HepG2 (cell line): ENCODE measurements around the gene ZNF384. TPM values are rescaled to one million over a fixed set of nuclear protein-coding genes. Genes with fewer than 3 reads are reported as not detected.

ENCODE experiments used
- ATAC-seq: fragments of 200-7000 bp; cut with Tn5 transposase; 3 replicates; pipeline ENCODE4 v1.9.1; 2020; ENCODE audit warnings: mild to moderate bottlenecking, moderate library complexity
- Bru-seq: library from RNA; stranded (reverse); fragments of 400-500 nt; gene quantifications from one replicate; lab custom pipeline; 2021; lab: Mats Ljungman, UMichigan
- BruChase-seq, 2 experiments: library from RNA; stranded (reverse); fragments of 400-500 nt; gene quantifications; one replicate each; lab custom pipeline; 2021; lab: Mats Ljungman, UMichigan
- BruUV-seq: library from RNA; stranded (reverse); fragments of 400-500 nt; replicated peaks from 2 replicates; lab custom pipeline; 2021; lab: Mats Ljungman, UMichigan
- CTCF ChIA-PET: fragments of 300-600 bp; formaldehyde crosslinking; extraction: SDS; loops from one replicate; lab custom pipeline; 2021; ENCODE audit warnings: low total read pairs, inconsistent platforms, low intra/inter-chr PET ratio; lab: Yijun Ruan, JAX
- POLR2A ChIA-PET: fragments of 350-600 bp; sonication (Branson Sonifier 250); formaldehyde crosslinking; loops from one replicate; lab custom pipeline; 2020; ENCODE audit warnings: antibody characterized with exemption, inconsistent platforms; lab: Yijun Ruan, JAX
- DNase-seq: peaks from one replicate; pipeline ENCODE4 v3.0.0-alpha.2; 2015; ENCODE audit warnings: low spot score
- FAIRE-seq: peaks from 3 replicates; lab custom pipeline; 2011; peaks lifted over from hg19 to GRCh38; lab: Jason Lieb, UNC
- H2AFZ ChIP-seq: one replicate; pipeline ENCODE4 v1.6.1; 2011; ENCODE audit warnings: low read length, inconsistent platforms
- H3K27ac ChIP-seq: fragments of 300-600 bp; 3 replicates; pipeline ENCODE4 v1.8.0; 2011; ENCODE audit warnings: mixed run types, mild to moderate bottlenecking, mixed read lengths, low read length, inconsistent platforms; ENCODE audit not compliant: insufficient read depth; ENCODE audit errors: extremely low read length
- H3K27me3 ChIP-seq, 2 experiments: fragments of 200-600 bp in 1 of 2; 2 replicates in 1 of 2; 3 replicates in 1 of 2; pipeline versions ENCODE4 v1.6.0 to v1.8.0; 2011; ENCODE audit warnings: low read length in 2 of 2, mild to moderate bottlenecking in 2 of 2, moderate library complexity in 2 of 2, inconsistent platforms in 1 of 2; ENCODE audit not compliant: insufficient read depth in 2 of 2, control insufficient read depth in 1 of 2
- H3K36me3 ChIP-seq, 2 experiments: fragments of 200-600 bp in 1 of 2; replicated peaks in 1 of 2; 2 replicates in 1 of 2; 3 replicates in 1 of 2; pipeline versions ENCODE4 v1.5.1 to v1.8.0; 2011; ENCODE audit warnings: low read length in 2 of 2, inconsistent platforms in 1 of 2; ENCODE audit not compliant: insufficient read depth in 2 of 2, control insufficient read depth in 1 of 2
- H3K4me1 ChIP-seq: 2 replicates; pipeline ENCODE4 v1.5.1; 2012; ENCODE audit warnings: low read length, inconsistent platforms; ENCODE audit not compliant: insufficient read depth
- H3K4me2 ChIP-seq: 2 replicates; pipeline ENCODE4 v1.6.0; 2011; ENCODE audit warnings: low read depth, low read length, inconsistent platforms
- H3K4me3 ChIP-seq, 3 experiments: fragments of 200-600 bp in 1 of 3; sonication (generic), shearing (Covaris generic) in 1 of 3; replicated peaks in 1 of 3; 2 replicates each; pipeline ENCODE4 v1.5.1; 2011 to 2016; ENCODE audit warnings: low read length in 3 of 3, inconsistent platforms in 2 of 3, low read depth in 2 of 3, mild to moderate bottlenecking in 2 of 3, control low read depth in 1 of 3, mixed read lengths in 1 of 3; ENCODE audit not compliant: insufficient read depth in 1 of 3
- H3K79me2 ChIP-seq: one replicate; pipeline ENCODE4 v1.6.1; 2011; ENCODE audit warnings: low read length, inconsistent platforms; ENCODE audit not compliant: insufficient read depth
- H3K9ac ChIP-seq: 2 replicates; pipeline ENCODE4 v1.6.0; 2011; ENCODE audit warnings: mild to moderate bottlenecking, low read depth, low read length, inconsistent platforms; ENCODE audit not compliant: insufficient read depth
- H3K9me3 ChIP-seq: 2 replicates; pipeline ENCODE4 v1.5.1; 2012; ENCODE audit warnings: mild to moderate bottlenecking, low read length
- H4K20me1 ChIP-seq: 2 replicates; pipeline ENCODE4 v1.6.0; 2011; ENCODE audit warnings: inconsistent platforms, mild to moderate bottlenecking, low read length, moderate library complexity; ENCODE audit not compliant: insufficient read depth
- CBX2 ChIP-seq, 2 experiments: fragments of 200-600 bp in 1 of 2; sonication (generic); formaldehyde crosslinking in 1 of 2; IDR thresholded peaks; 2 replicates each; pipeline versions ENCODE4 v1.7.0 to v1.8.1; 2018 to 2022; ENCODE audit warnings: low read depth in 2 of 2, low read length in 1 of 2, mild to moderate bottlenecking in 1 of 2, missing genetic modification reagents in 1 of 2
- MATR3 ChIP-seq: sonication (generic); formaldehyde crosslinking; IDR thresholded peaks from 2 replicates; pipeline ENCODE4 v1.4.0; 2020; ENCODE audit warnings: missing genetic modification reagents
- MBD4 ChIP-seq: IDR thresholded peaks from 2 replicates; pipeline ENCODE4 v1.6.1; 2012; ENCODE audit warnings: low read length, inconsistent platforms, borderline replicate concordance
- MYNN ChIP-seq: sonication (generic); formaldehyde crosslinking; IDR thresholded peaks from 2 replicates; pipeline ENCODE4 v1.4.0; 2020; ENCODE audit warnings: mild to moderate bottlenecking, low read depth, missing genetic modification reagents
- NCOA1 ChIP-seq: sonication (generic); formaldehyde crosslinking; IDR thresholded peaks from 2 replicates; pipeline ENCODE4 v1.9.0; 2021; ENCODE audit warnings: missing genetic modification reagents
- PHF8 ChIP-seq: sonication (generic); formaldehyde crosslinking; IDR thresholded peaks from 2 replicates; pipeline ENCODE4 v1.5.0; 2020; ENCODE audit warnings: missing genetic modification reagents
- SP2 ChIP-seq: sonication (generic); formaldehyde crosslinking; IDR thresholded peaks from 2 replicates; pipeline ENCODE4 v1.5.1; 2020; ENCODE audit warnings: mild to moderate bottlenecking, missing genetic modification reagents
- ZFY ChIP-seq: sonication (generic); formaldehyde crosslinking; IDR thresholded peaks from 2 replicates; pipeline ENCODE4 v1.4.0; 2020; ENCODE audit warnings: missing genetic modification reagents
- ZNF543 ChIP-seq: sonication (generic); formaldehyde crosslinking; IDR thresholded peaks from 2 replicates; pipeline ENCODE4 v1.4.0; 2020; ENCODE audit warnings: mild to moderate bottlenecking, missing genetic modification reagents
- ZNF878 ChIP-seq: sonication (generic); formaldehyde crosslinking; IDR thresholded peaks from 2 replicates; pipeline ENCODE4 v1.8.1; 2023; ENCODE audit warnings: mild to moderate bottlenecking, missing genetic modification reagents, moderate library complexity
- WGBS: methylation state at CpG from one replicate; pipeline ENCODE4 v1.1.6; 2017; ENCODE audit warnings: low lambda C conversion rate; 5-methylcytosine and 5-hydroxymethylcytosine counted together
- in situ Hi-C: cut with HindIII; loops from 2 replicates; pipeline ENCODE4 v1.10.0; 2017; ENCODE audit warnings: low pct_unique_long_range_greater_than_20kb; ENCODE audit not compliant: extremely low pct_ligation_motif_present
- intact Hi-C: fragments of 100-400 bp; cut with micrococcal nuclease; formaldehyde crosslinking; loops from one replicate; pipeline ENCODE4 v1.10.0; 2022; ENCODE audit not compliant: unreplicated experiment
- long read RNA-seq, 2 experiments: library from RNA in 1 of 2; library from polyadenylated mRNA in 1 of 2; stranded (forward) in 1 of 2; unstranded in 1 of 2; transcript quantifications; one replicate each; pipeline ENCODE4 v2.0.0, GENCODE V29; 2019 to 2022
- polyA minus RNA-seq, 3 experiments: library from RNA; depleted of rRNA, polyadenylated mRNA; stranded (reverse); fragments of >200 nt; gene quantifications; 2 replicates each; pipeline ENCODE4 v1.2.3, GENCODE V29; 2011; ENCODE audit warnings: low replicate concordance in 1 of 3
- polyA plus RNA-seq, 8 experiments: library from polyadenylated mRNA; depleted of rRNA in 3 of 8; stranded (reverse) in 7 of 8; unstranded in 1 of 8; fragments of >200 nt; fragmentation: Illumina TruSeq in 4 of 8; extraction: Trizol in 4 of 8; gene quantifications; 2 replicates each; pipeline versions ENCODE4 v1.2.1 to v1.2.3, GENCODE V29; 2011 to 2016; ENCODE audit warnings: low read depth in 4 of 8, missing spikeins in 1 of 8, mixed read lengths in 1 of 8; ENCODE audit not compliant: insufficient read depth in 1 of 8
- total RNA-seq, 5 experiments: library from RNA; depleted of rRNA; stranded (reverse); fragments of >200 nt; fragmentation: Illumina TruSeq; extraction: Trizol; gene quantifications; 2 replicates each; pipeline ENCODE4 v1.2.3, GENCODE V29; 2016; ENCODE audit warnings: low read depth in 1 of 5
- TF ChIP-seq, protein P1 (sequence below): sonication (generic); formaldehyde crosslinking; IDR thresholded peaks from 2 replicates; pipeline ENCODE4 v1.4.0; 2020; ENCODE audit warnings: missing genetic modification reagents, borderline replicate concordance
- TF ChIP-seq, protein P2 (sequence below): sonication (generic); formaldehyde crosslinking; IDR thresholded peaks from 2 replicates; pipeline ENCODE4 v1.8.1; 2023; ENCODE audit warnings: mild to moderate bottlenecking, missing genetic modification reagents

Gene ZNF384
- total RNA-seq (2016; rRNA removed; fragmentation: Illumina TruSeq; extraction: Trizol) (23.6 and 24.1 TPM in 2 replicates), polyA plus RNA-seq (2011; rRNA removed) (54.3 and 55.3 TPM in 2 replicates), polyA minus RNA-seq (2011; rRNA and poly(A)+ RNA removed; ENCODE audit: low replicate concordance) (80.0 and 92.0 TPM in 2 replicates), Bru-seq, nascent RNA (percentile 79 among the genes with signal in this experiment), BruChase-seq, experiment 1, labeled RNA remaining after a 6-hour chase (percentile 83 among the genes with signal in this experiment), BruChase-seq, experiment 2, labeled RNA remaining after a 2-hour chase (percentile 78 among the genes with signal in this experiment)
- 9.5 and 12.0 TPM in 2 replicates for total RNA-seq (2016; cell fraction: cytosol; rRNA removed; fragmentation: Illumina TruSeq; extraction: Trizol; ENCODE audit: low read depth)
- 19.2 and 25.6 TPM in 2 replicates for total RNA-seq (2016; cell fraction: insoluble cytoplasmic fraction; rRNA removed; fragmentation: Illumina TruSeq; extraction: Trizol)
- total RNA-seq (2016; cell fraction: membrane; rRNA removed; fragmentation: Illumina TruSeq; extraction: Trizol), result 22.5 and 24.6 TPM in 2 replicates
- 23.6 and 28.7 TPM in 2 replicates for total RNA-seq (2016; cell fraction: nucleus; rRNA removed; fragmentation: Illumina TruSeq; extraction: Trizol)
- polyA plus RNA-seq (2011; cell fraction: cytosol; rRNA removed), result 26.5 and 29.9 TPM in 2 replicates
- 112 and 139 TPM in 2 replicates for polyA plus RNA-seq (2011; cell fraction: nucleus; rRNA removed)
- 40.4 and 40.6 TPM in 2 replicates for polyA plus RNA-seq (2012)
- polyA plus RNA-seq (2016; cell fraction: cytosol; fragmentation: Illumina TruSeq; extraction: Trizol; ENCODE audit: low read depth), result 10.8 and 12.9 TPM in 2 replicates
- 33.3 and 40.1 TPM in 2 replicates for polyA plus RNA-seq (2016; cell fraction: insoluble cytoplasmic fraction; fragmentation: Illumina TruSeq; extraction: Trizol; ENCODE audit: low read depth)
- polyA plus RNA-seq (2016; cell fraction: membrane; fragmentation: Illumina TruSeq; extraction: Trizol; ENCODE audit: low read depth), result 24.4 and 28.3 TPM in 2 replicates
- 82.1 and 94.6 TPM in 2 replicates for polyA plus RNA-seq (2016; cell fraction: nucleus; fragmentation: Illumina TruSeq; extraction: Trizol; ENCODE audit: insufficient read depth, low read depth)
- 13.9 and 16.4 TPM in 2 replicates for polyA minus RNA-seq (2011; cell fraction: cytosol; rRNA and poly(A)+ RNA removed)
- polyA minus RNA-seq (2011; cell fraction: nucleus; rRNA and poly(A)+ RNA removed), result 55.5 and 59.3 TPM in 2 replicates
- long read RNA-seq, experiment 1, partial matches to known transcripts, result 2 of 9 reads
- long read RNA-seq, experiment 1, other reads (novel, unspliced or antisense), result 6 of 9 reads
- long read RNA-seq, experiment 2, partial matches to known transcripts, result 15 of 47 reads
- long read RNA-seq, experiment 2, other reads (novel, unspliced or antisense), result 28 of 47 reads

DNA sequence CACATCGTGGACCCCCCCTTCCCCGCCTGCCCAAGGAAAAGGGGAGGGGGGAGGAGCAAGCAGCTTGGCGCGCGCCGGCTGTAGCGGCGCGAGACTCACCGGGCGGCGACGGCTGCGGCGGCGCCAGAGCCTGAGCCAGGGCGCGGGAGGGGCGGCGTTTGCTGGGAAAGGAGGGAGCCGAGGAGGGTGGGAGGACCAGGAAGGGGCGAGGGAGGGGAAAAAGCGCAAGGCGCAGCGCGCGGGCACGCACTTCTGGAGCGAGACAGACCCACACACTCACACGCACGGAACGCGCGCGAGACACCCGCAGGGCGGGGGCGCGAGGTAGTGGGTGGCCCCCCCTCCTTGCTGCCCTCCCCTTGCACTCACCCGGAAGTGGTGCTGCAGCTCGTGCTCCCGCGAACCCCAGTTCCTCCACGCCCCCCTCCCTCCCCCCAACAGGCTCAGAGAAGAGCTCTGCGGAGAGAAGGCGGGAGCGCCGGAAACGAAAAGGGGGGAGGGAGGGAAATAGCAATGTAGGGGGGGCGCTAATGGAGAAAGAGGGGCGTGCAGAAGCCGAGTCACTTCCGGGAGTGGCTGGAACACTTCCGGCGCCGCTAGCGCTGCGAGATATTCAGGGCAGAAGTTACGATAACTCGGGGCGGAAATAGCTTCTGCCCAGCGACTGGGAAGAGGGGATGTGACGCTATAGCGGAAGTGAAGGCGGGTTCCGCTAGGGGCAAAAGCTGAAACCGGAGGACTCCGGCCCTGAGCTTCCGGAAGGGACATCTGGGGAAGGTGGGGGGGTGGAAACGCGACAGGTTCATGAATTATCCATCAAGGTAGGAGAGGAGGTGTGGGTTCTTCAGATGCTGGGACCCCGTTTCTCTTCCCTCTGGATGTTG is at the start of gene ZNF384:
Gene ZNF384 (minus strand): TSS at position 377 of the 884 bp plus-strand sequence. CDS start 9,855 bp downstream, outside the sequence.
- intact Hi-C loops (loop anchor here (1.0 to 5.0 kb wide), 5 partner anchors 26 to 132 kb away; partner anchors contain the start of genes COPS7A, IFFO1, ING4 and MLF2), in situ Hi-C loops (no loop called here)
- Histone ChIP-seq H4K20me1 (peaks cover 7% of the 10 kb centered on the region), H3K79me2 (peaks cover 46% of the 10 kb centered on the region), H3K4me3 (peak within 1 kb of the TSS; percentile 88 to 99 (median 89)), H2AFZ (peak within 1 kb of the TSS; percentile 60), H3K9me3 (no peaks in the 10 kb centered on the region), H3K4me2 (peak within 1 kb of the TSS; percentile 95), H3K9ac (peak within 1 kb of the TSS; percentile 98), H3K27ac (peak within 1 kb of the TSS; percentile 98), H3K36me3 (peaks cover 0 to 3% of the 10 kb centered on the region in 2 experiments; a peak in 2 of 5 replicates), H3K4me1 (peaks cover 51% of the 10 kb centered on the region), H3K27me3 (peaks cover 0 to 3% of the 10 kb centered on the region in 2 experiments; a peak in 3 of 5 replicates)
- DNase-seq, result peak; percentile 99
- peak; percentile 98 for FAIRE-seq
- peak; percentile 88 for ATAC-seq
- POLR2A ChIA-PET, result interaction anchor here (0.5 to 2.1 kb wide), 43 partner anchors 9 to 379 kb away, joined by 3 to 111 read pairs (median 5); partner anchors contain the start of genes C12orf57, CDCA3, COPS7A and GAPDH
- no TSS peak for BruUV-seq
- WGBS, result under 1% methylated on average over 57 of the region's 72 CpGs
- CTCF ChIA-PET, result no interaction called here
- TF ChIP-seq PHF8 (CRISPR knock-in tag) (peak; percentile 21; the same call in 1 of the 2 replicates), MBD4 (no peak), SP2 (CRISPR knock-in tag) (peak; percentile 84), ZFY (CRISPR knock-in tag) (no peak), MATR3 (no peak), MYNN (CRISPR knock-in tag) (no peak; the same call in 1 of the 2 replicates), CBX2 (IDR thresholded peaks at IDR 0.05; ENCODE audit: low read depth, low read length) (no peak), CBX2 (CRISPR knock-in tag; IDR thresholded peaks at IDR 0.05; ENCODE audit: low read depth) (no peak), ZNF878 (0 out of 2 replicates have a peak, but pooled peaks have one; percentile 34), ZNF543 (CRISPR knock-in tag) (no peak), NCOA1 (CRISPR knock-in tag) (no peak)
- TF ChIP-seq, protein P1, sequence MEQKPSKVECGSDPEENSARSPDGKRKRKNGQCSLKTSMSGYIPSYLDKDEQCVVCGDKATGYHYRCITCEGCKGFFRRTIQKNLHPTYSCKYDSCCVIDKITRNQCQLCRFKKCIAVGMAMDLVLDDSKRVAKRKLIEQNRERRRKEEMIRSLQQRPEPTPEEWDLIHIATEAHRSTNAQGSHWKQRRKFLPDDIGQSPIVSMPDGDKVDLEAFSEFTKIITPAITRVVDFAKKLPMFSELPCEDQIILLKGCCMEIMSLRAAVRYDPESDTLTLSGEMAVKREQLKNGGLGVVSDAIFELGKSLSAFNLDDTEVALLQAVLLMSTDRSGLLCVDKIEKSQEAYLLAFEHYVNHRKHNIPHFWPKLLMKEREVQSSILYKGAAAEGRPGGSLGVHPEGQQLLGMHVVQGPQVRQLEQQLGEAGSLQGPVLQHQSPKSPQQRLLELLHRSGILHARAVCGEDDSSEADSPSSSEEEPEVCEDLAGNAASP, result no peak
- TF ChIP-seq, protein P2, sequence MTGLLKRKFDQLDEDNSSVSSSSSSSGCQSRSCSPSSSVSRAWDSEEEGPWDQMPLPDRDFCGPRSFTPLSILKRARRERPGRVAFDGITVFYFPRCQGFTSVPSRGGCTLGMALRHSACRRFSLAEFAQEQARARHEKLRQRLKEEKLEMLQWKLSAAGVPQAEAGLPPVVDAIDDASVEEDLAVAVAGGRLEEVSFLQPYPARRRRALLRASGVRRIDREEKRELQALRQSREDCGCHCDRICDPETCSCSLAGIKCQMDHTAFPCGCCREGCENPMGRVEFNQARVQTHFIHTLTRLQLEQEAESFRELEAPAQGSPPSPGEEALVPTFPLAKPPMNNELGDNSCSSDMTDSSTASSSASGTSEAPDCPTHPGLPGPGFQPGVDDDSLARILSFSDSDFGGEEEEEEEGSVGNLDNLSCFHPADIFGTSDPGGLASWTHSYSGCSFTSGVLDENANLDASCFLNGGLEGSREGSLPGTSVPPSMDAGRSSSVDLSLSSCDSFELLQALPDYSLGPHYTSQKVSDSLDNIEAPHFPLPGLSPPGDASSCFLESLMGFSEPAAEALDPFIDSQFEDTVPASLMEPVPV (CRISPR knock-in tag), result peak; percentile 54; the same call in 1 of the 2 replicates
